Measurements from ENCODE around the gene PLPP3.

Gene PLPP3

GRCh38 chr1:56517404-56518130, 61.8 kb downstream of the PLPP3 start:
- no peak for DNase-seq

GRCh38 chr1:56516539-56517252, 62.7 kb downstream of the PLPP3 start:
- DNase-seq = no peak

- no peak for DNase-seq
Measured at GRCh38 chr1:56515898-56516538, 63.3 kb downstream of the PLPP3 start.

GRCh38 chr1:56512724-56513494, 66.5 kb downstream of the PLPP3 start:
- no peak for DNase-seq

- no peak for DNase-seq
Measured at GRCh38 chr1:56511766-56512165, 67.6 kb downstream of the PLPP3 start.

- no peak for DNase-seq
Measured at GRCh38 chr1:56511364-56511763, 68.0 kb downstream of the PLPP3 start.

GRCh38 chr1:56510642-56511021, 68.7 kb downstream of the PLPP3 start:
- DNase-seq = no peak

GRCh38 chr1:56509713-56510641, 69.4 kb downstream of the PLPP3 start:
- DNase-seq = no peak

- DNase-seq = no peak
Measured at GRCh38 chr1:56508523-56508983, 70.8 kb downstream of the PLPP3 start.

- DNase-seq = no peak
Measured at GRCh38 chr1:56507925-56508522, 71.3 kb downstream of the PLPP3 start.

GRCh38 chr1:56506951-56507491, 72.3 kb downstream of the PLPP3 start:
- no peak for DNase-seq

GRCh38 chr1:56505792-56506743, 73.3 kb downstream of the PLPP3 start:
- no peak for DNase-seq

GRCh38 chr1:56502700-56503245, 76.6 kb downstream of the PLPP3 start:
- DNase-seq = no peak

GRCh38 chr1:56501888-56502287, 77.5 kb downstream of the PLPP3 start:
- DNase-seq = no peak

GRCh38 chr1:56501426-56501825, 77.9 kb downstream of the PLPP3 start:
- DNase-seq = no peak

- no peak for DNase-seq
Measured at GRCh38 chr1:56496821-56497772, 82.3 kb downstream of the PLPP3 start.

GRCh38 chr1:56496158-56496557, 83.2 kb downstream of the PLPP3 start:
- no peak for DNase-seq

- no peak for DNase-seq
Measured at GRCh38 chr1:56495538-56495937, 83.8 kb downstream of the PLPP3 start.

- DNase-seq = no peak
Measured at GRCh38 chr1:56494306-56494705, 85.1 kb downstream of the PLPP3 start.
